HEK293 (cell line): ENCODE measurements around the gene DDX10.
A peak's percentile ranks its signal among the peaks of the same experiment; 100 is the strongest.

Experiments used
- CTCF ChIA-PET: fragments of 350-600 bp; formaldehyde crosslinking; extraction: SDS; loops from one replicate; lab custom pipeline; 2021; ENCODE audit warnings: antibody characterized with exemption; lab: Yijun Ruan, JAX
- POLR2A ChIA-PET: fragments of 300-600 bp; formaldehyde crosslinking; extraction: SDS; loops from one replicate; lab custom pipeline; 2020; ENCODE audit warnings: antibody characterized with exemption, inconsistent platforms; lab: Yijun Ruan, JAX
- H3K27ac ChIP-seq: fragments of 200-500 bp; sonication (Bioruptor generic); 2 replicates; pipeline ENCODE4 v1.5.1; 2014; ENCODE audit warnings: low read depth, low read length, control low read depth, inconsistent platforms; ENCODE audit errors: extremely low read depth
- H3K36me3 ChIP-seq, 2 experiments: fragments of 200-500 bp in 1 of 2; sonication (Bioruptor generic) in 1 of 2; 1 replicate in 1 of 2; 2 replicates in 1 of 2; pipeline ENCODE4 v1.5.1; 2014 to 2017; ENCODE audit warnings: inconsistent platforms in 2 of 2, low read length in 2 of 2; ENCODE audit not compliant: control insufficient read depth in 2 of 2, insufficient read depth in 1 of 2
- H3K4me1 ChIP-seq: fragments of 200-500 bp; sonication (Bioruptor generic); 2 replicates; pipeline ENCODE4 v1.5.1; 2014; ENCODE audit warnings: mild to moderate bottlenecking, low read length, inconsistent platforms; ENCODE audit not compliant: control insufficient read depth, insufficient read depth
- H3K4me3 ChIP-seq: 2 replicates; pipeline ENCODE4 v1.5.1; 2011; ENCODE audit warnings: low read depth, mild to moderate bottlenecking, control low read depth, low read length, moderate library complexity
- H3K9me3 ChIP-seq: fragments of 200-500 bp; sonication (Bioruptor generic); 2 replicates; pipeline ENCODE4 v1.5.1; 2014; ENCODE audit warnings: low read depth, low read length, inconsistent platforms; ENCODE audit not compliant: control insufficient read depth, insufficient read depth
- FEZF1 ChIP-seq: fragments of 450-650 bp; formaldehyde crosslinking; IDR thresholded peaks from 2 replicates; pipeline ENCODE4 v1.5.1; 2016; ENCODE audit warnings: missing biosample characterization, missing genetic modification characterization
- GLIS2 ChIP-seq: fragments of 450-650 bp; formaldehyde crosslinking; IDR thresholded peaks from 2 replicates; pipeline ENCODE4 v1.5.1; 2016; ENCODE audit warnings: missing biosample characterization, missing genetic modification characterization
- OSR2 ChIP-seq: fragments of 450-650 bp; formaldehyde crosslinking; IDR thresholded peaks from 2 replicates; pipeline ENCODE4 v1.5.1; 2016; ENCODE audit warnings: missing biosample characterization, missing genetic modification characterization
- RBAK ChIP-seq: fragments of 450-650 bp; formaldehyde crosslinking; IDR thresholded peaks from 2 replicates; pipeline ENCODE4 v1.5.1; 2016; ENCODE audit warnings: missing biosample characterization, missing genetic modification characterization
- REPIN1 ChIP-seq: fragments of 450-650 bp; formaldehyde crosslinking; IDR thresholded peaks from 2 replicates; pipeline ENCODE4 v1.5.1; 2017; ENCODE audit warnings: missing biosample characterization, missing genetic modification characterization, low read depth
- SETDB1 ChIP-seq: IDR thresholded peaks from one replicate; pipeline ENCODE4 v1.6.1; 2017; ENCODE audit warnings: mild to moderate bottlenecking, low read length, moderate library complexity, mixed read lengths; ENCODE audit not compliant: insufficient read length
- SP7 ChIP-seq: fragments of 450-650 bp; formaldehyde crosslinking; IDR thresholded peaks from 2 replicates; pipeline ENCODE4 v1.5.1; 2016; ENCODE audit warnings: missing biosample characterization, missing genetic modification characterization
- YY1 ChIP-seq: fragments of 450-650 bp; formaldehyde crosslinking; IDR thresholded peaks from 2 replicates; pipeline ENCODE4 v1.5.1; 2018; ENCODE audit warnings: missing biosample characterization, missing genetic modification characterization
- ZNF121 ChIP-seq: fragments of 450-650 bp; formaldehyde crosslinking; IDR thresholded peaks from 2 replicates; pipeline ENCODE4 v1.5.1; 2016; ENCODE audit warnings: missing biosample characterization, missing genetic modification characterization
- ZNF174 ChIP-seq: fragments of 450-650 bp; formaldehyde crosslinking; IDR thresholded peaks from 2 replicates; pipeline ENCODE4 v1.5.0; 2017; ENCODE audit warnings: missing biosample characterization, mild to moderate bottlenecking, missing genetic modification characterization
- ZNF184 ChIP-seq: fragments of 450-650 bp; IDR thresholded peaks from 2 replicates; pipeline ENCODE4 v1.5.1; 2018; ENCODE audit warnings: missing biosample characterization, mild to moderate bottlenecking, missing genetic modification characterization
- ZNF202 ChIP-seq: fragments of 450-650 bp; formaldehyde crosslinking; IDR thresholded peaks from 2 replicates; pipeline ENCODE4 v1.5.1; 2016; ENCODE audit warnings: missing biosample characterization, missing genetic modification characterization, borderline replicate concordance
- ZNF214 ChIP-seq: fragments of 450-650 bp; formaldehyde crosslinking; IDR thresholded peaks from 2 replicates; pipeline ENCODE4 v1.5.1; 2017; ENCODE audit warnings: missing biosample characterization, mild to moderate bottlenecking, missing genetic modification characterization, borderline replicate concordance
- ZNF239 ChIP-seq: fragments of 450-650 bp; formaldehyde crosslinking; IDR thresholded peaks from 2 replicates; pipeline ENCODE4 v1.5.1; 2016; ENCODE audit warnings: missing biosample characterization, missing genetic modification characterization
- ZNF341 ChIP-seq: fragments of 450-650 bp; formaldehyde crosslinking; IDR thresholded peaks from 2 replicates; pipeline ENCODE4; 2016; ENCODE audit warnings: low read depth, missing biosample characterization, missing genetic modification characterization
- ZNF350 ChIP-seq: fragments of 450-650 bp; formaldehyde crosslinking; IDR thresholded peaks from 2 replicates; pipeline ENCODE4 v1.5.0; 2017; ENCODE audit warnings: missing biosample characterization, mild to moderate bottlenecking, missing genetic modification characterization
- ZNF423 ChIP-seq: fragments of 450-650 bp; formaldehyde crosslinking; IDR thresholded peaks from 2 replicates; pipeline ENCODE4 v1.5.1; 2016; ENCODE audit warnings: missing biosample characterization, missing genetic modification characterization
- ZNF433 ChIP-seq: fragments of 450-650 bp; formaldehyde crosslinking; IDR thresholded peaks from 2 replicates; pipeline ENCODE4 v1.5.1; 2016; ENCODE audit warnings: missing biosample characterization, missing genetic modification characterization, low read depth
- ZNF510 ChIP-seq: fragments of 450-650 bp; formaldehyde crosslinking; IDR thresholded peaks from 2 replicates; pipeline ENCODE4 v1.5.1; 2018; ENCODE audit warnings: mild to moderate bottlenecking, missing genetic modification characterization, missing biosample characterization; ENCODE audit not compliant: insufficient replicate concordance
- ZNF555 ChIP-seq: fragments of 450-650 bp; formaldehyde crosslinking; conservative IDR thresholded peaks from 2 replicates; pipeline ENCODE4 v1.5.1; 2017; ENCODE audit warnings: missing biosample characterization, mild to moderate bottlenecking, missing genetic modification characterization, inconsistent platforms
- ZNF585B ChIP-seq: fragments of 450-650 bp; formaldehyde crosslinking; IDR thresholded peaks from 2 replicates; pipeline ENCODE4 v1.5.1; 2016; ENCODE audit warnings: missing biosample characterization, missing genetic modification characterization
- ZNF623 ChIP-seq: fragments of 450-650 bp; formaldehyde crosslinking; IDR thresholded peaks from 2 replicates; pipeline ENCODE4 v1.5.1; 2016; ENCODE audit warnings: missing biosample characterization, missing genetic modification characterization
- ZNF677 ChIP-seq: fragments of 450-650 bp; IDR thresholded peaks from 2 replicates; pipeline ENCODE4 v1.5.0; 2018; ENCODE audit warnings: missing biosample characterization, mild to moderate bottlenecking, missing genetic modification characterization, moderate library complexity
- ZNF747 ChIP-seq: fragments of 450-650 bp; formaldehyde crosslinking; IDR thresholded peaks from 2 replicates; pipeline ENCODE4 v1.5.1; 2016; ENCODE audit warnings: missing biosample characterization, missing genetic modification characterization
- ZNF843 ChIP-seq: fragments of 450-650 bp; formaldehyde crosslinking; IDR thresholded peaks from 2 replicates; pipeline ENCODE4 v1.5.1; 2016; ENCODE audit warnings: missing biosample characterization, missing genetic modification characterization
- ZSCAN30 ChIP-seq: fragments of 450-650 bp; IDR thresholded peaks from 2 replicates; pipeline ENCODE4 v1.5.1; 2018; ENCODE audit warnings: missing biosample characterization, mild to moderate bottlenecking, missing genetic modification characterization, moderate library complexity
- TF ChIP-seq, protein P1 (sequence below): fragments of 450-650 bp; formaldehyde crosslinking; IDR thresholded peaks from 2 replicates; pipeline ENCODE4 v1.5.1; 2016; ENCODE audit warnings: missing biosample characterization, missing genetic modification characterization
- TF ChIP-seq, protein P2 (sequence below): fragments of 450-650 bp; formaldehyde crosslinking; IDR thresholded peaks from 2 replicates; pipeline ENCODE4 v1.5.1; 2016; ENCODE audit warnings: missing biosample characterization, missing genetic modification characterization
- TF ChIP-seq, protein P3 (sequence below): fragments of 450-650 bp; formaldehyde crosslinking; IDR thresholded peaks from 2 replicates; pipeline ENCODE4 v1.5.1; 2017; ENCODE audit warnings: missing biosample characterization, mild to moderate bottlenecking, missing genetic modification characterization, moderate library complexity

Gene DDX10

DNA sequence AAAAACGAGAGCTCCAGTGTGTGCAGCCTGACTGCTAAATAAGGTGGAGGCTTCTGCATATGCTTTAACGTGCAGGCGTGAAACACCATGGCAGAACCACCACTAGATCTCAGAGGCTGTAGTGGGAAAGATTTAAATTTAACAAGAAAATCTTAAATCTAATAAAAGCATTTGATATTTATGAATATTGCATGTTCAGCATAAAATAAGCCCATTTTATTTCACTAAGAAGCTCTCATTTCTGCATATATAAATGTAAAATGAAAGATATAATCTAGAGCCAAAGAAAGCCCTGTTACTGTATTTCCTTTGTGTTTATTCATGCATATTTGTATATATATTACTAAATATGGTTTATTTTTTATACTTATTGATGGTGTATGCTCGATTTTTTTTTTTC lies 188.3 kb downstream of the DDX10 start (continued):
- TF ChIP-seq ZNF423 (no peak), ZNF510 (no peak)

DNA sequence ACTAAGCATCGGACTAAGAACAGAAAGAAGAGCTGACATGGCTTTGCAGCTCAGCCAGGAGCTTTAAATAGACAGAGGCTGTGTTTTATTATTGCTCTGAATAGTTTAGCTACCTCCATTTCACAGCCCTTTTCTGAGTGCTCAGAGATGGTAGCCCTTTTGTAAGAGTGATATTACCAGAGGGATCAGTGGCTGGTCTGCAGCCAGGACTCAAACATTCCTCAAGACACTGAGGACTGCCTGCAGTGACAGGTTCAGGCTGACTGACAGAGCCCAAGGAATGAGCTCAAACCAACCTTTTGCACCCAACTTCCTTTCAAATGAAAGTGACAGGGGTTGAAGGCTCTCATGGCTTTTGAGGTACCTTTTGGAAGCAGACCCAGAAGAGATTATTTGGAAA lies 189.0 kb downstream of the DDX10 start:
- H3K9me3 ChIP-seq = no peaks in the 10 kb centered on the region
- no peaks in the 10 kb centered on the region for H3K4me1 ChIP-seq
- H3K36me3 ChIP-seq = peaks cover 0 to 4% of the 10 kb centered on the region in 2 experiments; a peak in 1 of 3 replicates
- no peak for TF ChIP-seq YY1 (tag by site-specific recombination)
- TF ChIP-seq SETDB1 = no peak
- no peak for TF ChIP-seq ZNF239 (tag by site-specific recombination)
- TF ChIP-seq ZNF623 (tag by site-specific recombination) = no peak
- TF ChIP-seq REPIN1 (tag by site-specific recombination) = no peak
- no peak for TF ChIP-seq ZNF555
- ChIA-PET CTCF (no interaction called here), POLR2A (no interaction called here)
- no peak overlapping the region for H3K27ac ChIP-seq
- H3K4me3 ChIP-seq = no peak overlapping the region

DNA sequence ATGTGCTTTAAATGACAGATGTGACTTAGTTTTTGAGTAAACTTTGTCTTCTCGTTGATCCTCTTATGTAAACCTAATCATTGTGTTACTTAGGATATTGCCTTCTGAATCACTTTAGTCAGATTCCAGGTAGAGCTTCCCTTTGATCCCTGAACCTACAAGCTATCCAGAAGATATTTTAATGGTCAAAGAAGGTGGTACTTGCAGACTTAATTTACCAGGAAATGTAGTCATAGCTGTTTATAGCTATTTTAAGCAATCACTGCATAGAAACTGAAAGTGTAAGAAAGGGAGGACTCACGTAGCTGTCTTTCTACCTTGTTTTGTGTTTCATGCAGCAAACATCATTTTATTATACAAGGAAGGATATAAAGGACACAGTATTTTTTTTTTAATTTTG lies 189.5 kb downstream of the DDX10 start:
- H3K4me1 ChIP-seq = no peaks in the 10 kb centered on the region
- POLR2A ChIA-PET = no interaction called here
- TF ChIP-seq, protein P1, sequence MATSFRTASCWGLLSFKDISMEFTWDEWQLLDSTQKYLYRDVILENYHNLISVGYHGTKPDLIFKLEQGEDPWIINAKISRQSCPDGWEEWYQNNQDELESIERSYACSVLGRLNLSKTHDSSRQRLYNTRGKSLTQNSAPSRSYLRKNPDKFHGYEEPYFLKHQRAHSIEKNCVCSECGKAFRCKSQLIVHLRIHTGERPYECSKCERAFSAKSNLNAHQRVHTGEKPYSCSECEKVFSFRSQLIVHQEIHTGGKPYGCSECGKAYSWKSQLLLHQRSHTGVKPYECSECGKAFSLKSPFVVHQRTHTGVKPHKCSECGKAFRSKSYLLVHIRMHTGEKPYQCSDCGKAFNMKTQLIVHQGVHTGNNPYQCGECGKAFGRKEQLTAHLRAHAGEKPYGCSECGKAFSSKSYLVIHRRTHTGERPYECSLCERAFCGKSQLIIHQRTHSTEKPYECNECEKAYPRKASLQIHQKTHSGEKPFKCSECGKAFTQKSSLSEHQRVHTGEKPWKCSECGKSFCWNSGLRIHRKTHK (tag by site-specific recombination) = no peak
- TF ChIP-seq ZNF121 (no peak), YY1 (tag by site-specific recombination) (no peak), ZSCAN30 (tag by site-specific recombination) (no peak), RBAK (tag by site-specific recombination) (no peak), ZNF184 (tag by site-specific recombination) (no peak), ZNF585B (no peak), ZNF214 (tag by site-specific recombination) (no peak), ZNF747 (no peak), GLIS2 (no peak)
- TF ChIP-seq, protein P2, sequence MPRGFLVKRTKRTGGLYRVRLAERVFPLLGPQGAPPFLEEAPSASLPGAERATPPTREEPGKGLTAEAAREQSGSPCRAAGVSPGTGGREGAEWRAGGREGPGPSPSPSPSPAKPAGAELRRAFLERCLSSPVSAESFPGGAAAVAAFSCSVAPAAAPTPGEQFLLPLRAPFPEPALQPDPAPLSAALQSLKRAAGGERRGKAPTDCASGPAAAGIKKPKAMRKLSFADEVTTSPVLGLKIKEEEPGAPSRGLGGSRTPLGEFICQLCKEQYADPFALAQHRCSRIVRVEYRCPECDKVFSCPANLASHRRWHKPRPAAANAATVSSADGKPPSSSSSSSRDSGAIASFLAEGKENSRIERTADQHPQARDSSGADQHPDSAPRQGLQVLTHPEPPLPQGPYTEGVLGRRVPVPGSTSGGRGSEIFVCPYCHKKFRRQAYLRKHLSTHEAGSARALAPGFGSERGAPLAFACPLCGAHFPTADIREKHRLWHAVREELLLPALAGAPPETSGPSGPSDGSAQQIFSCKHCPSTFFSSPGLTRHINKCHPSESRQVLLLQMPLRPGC (tag by site-specific recombination) = no peak
- H3K27ac ChIP-seq = no peak overlapping the region
- H3K4me3 ChIP-seq = no peak overlapping the region
- CTCF ChIA-PET = no interaction called here
- no peaks in the 10 kb centered on the region for H3K9me3 ChIP-seq
- H3K36me3 ChIP-seq = peaks cover 0 to 4% of the 10 kb centered on the region in 2 experiments; a peak in 1 of 3 replicates

DNA sequence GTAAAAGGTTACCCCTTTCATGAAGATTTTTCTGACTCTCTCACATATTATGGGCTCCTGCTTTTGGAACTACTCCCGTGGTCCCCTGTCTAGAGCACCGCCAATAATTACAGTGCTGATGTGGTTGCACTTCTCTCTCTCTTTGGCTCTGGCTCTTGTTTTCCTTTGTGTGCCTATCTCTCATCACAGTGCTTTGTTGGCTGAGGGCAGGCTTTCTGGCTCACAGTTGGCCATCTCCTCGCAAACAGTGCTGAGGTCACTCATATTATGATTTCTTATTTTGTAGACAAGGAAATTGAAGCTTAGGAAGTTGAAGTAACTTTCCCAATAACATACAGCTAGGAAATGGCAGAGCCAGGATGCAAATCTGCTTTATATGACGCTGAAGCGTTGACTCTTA lies 192.5 kb downstream of the DDX10 start:
- CTCF ChIA-PET = interaction anchor here (0.5 to 0.6 kb wide), 3 partner anchors 158 to 265 kb away, joined by 3 read pairs; no protein-coding TSS in a partner anchor
- POLR2A ChIA-PET = no interaction called here
- TF ChIP-seq ZNF843 (0 out of 2 replicates have a peak, but pooled peaks have one; percentile 15), ZNF202 (tag by site-specific recombination) (no peak), ZNF341 (tag by site-specific recombination) (no peak), ZNF433 (tag by site-specific recombination) (no peak), OSR2 (tag by site-specific recombination) (0 out of 2 replicates have a peak, but pooled peaks have one; percentile 15), ZNF555 (no peak), ZNF174 (tag by site-specific recombination) (no peak), ZNF677 (no peak), ZNF350 (tag by site-specific recombination) (no peak), SP7 (tag by site-specific recombination) (peak; percentile 84), FEZF1 (tag by site-specific recombination) (peak; percentile 63; the same call in 1 of the 2 replicates)
- TF ChIP-seq, protein P3, sequence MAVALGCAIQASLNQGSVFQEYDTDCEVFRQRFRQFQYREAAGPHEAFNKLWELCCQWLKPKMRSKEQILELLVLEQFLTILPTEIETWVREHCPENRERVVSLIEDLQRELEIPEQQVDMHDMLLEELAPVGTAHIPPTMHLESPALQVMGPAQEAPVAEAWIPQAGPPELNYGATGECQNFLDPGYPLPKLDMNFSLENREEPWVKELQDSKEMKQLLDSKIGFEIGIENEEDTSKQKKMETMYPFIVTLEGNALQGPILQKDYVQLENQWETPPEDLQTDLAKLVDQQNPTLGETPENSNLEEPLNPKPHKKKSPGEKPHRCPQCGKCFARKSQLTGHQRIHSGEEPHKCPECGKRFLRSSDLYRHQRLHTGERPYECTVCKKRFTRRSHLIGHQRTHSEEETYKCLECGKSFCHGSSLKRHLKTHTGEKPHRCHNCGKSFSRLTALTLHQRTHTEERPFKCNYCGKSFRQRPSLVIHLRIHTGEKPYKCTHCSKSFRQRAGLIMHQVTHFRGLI (tag by site-specific recombination) = peak; percentile 46; the same call in 1 of the 2 replicates

More for the DNA sequence above, 192.5 kb downstream of the DDX10 start:
- Histone ChIP-seq H3K4me3 (no peak overlapping the region), H3K4me1 (no peaks in the 10 kb centered on the region), H3K36me3 (peaks cover 0 to 4% of the 10 kb centered on the region in 2 experiments; a peak in 1 of 3 replicates), H3K9me3 (no peaks in the 10 kb centered on the region), H3K27ac (no peak overlapping the region)
